Right lobe of liver (tissue), 4 donors: ENCODE results near the gene SPAG16.

Experiments used
- CTCF ChIP-seq, 4 donors: fragments of 200-600 bp in 3 of 4; fragments of 450-650 bp in 1 of 4; IDR thresholded peaks; one replicate each; pipeline versions ENCODE4 v1.5.1 to v1.8.0; 2016 to 2022; ENCODE audit warnings: antibody characterized with exemption in 4 of 4, mild to moderate bottlenecking in 2 of 4
- POLR2A ChIP-seq: fragments of 450-650 bp; IDR thresholded peaks from one replicate; pipeline ENCODE4 v1.6.1; 2017; ENCODE audit warnings: antibody characterized with exemption, mild to moderate bottlenecking
- donor health status: DM: no; HTN: no; CAD: no.
- donor health status: DM: no; HTN: no; CAD: no.
- donor health status: DM: no; HTN: yes; CAD: no.

- TF ChIP-seq CTCF (IDR thresholded peaks at IDR 0.05): no peak
- no peak for TF ChIP-seq POLR2A
Observed at GRCh38 chr2:214064471-214064870, 780.2 kb downstream of the SPAG16 start.
